ENCODE results near the gene REPS1. TPM values are rescaled to one million over a fixed set of nuclear protein-coding genes. Genes with fewer than 3 reads are reported as not detected.

Gene REPS1
- total RNA-seq, 1 experiment from 2014 or later = 65.3 TPM

- TF ChIP-seq CTCF (IDR thresholded peaks at IDR 0.05; ENCODE audit: unreplicated experiment) = no peak
- intact Hi-C loops (cut with micrococcal nuclease) = no loop called here
- Mint-ChIP-seq H3K27me3 (ENCODE audit: insufficient read depth, unreplicated experiment) (no peaks in the 10 kb centered on the region), H3K4me3 (ENCODE audit: unreplicated experiment) (no peak overlapping the region), H3K36me3 (ENCODE audit: insufficient read depth, unreplicated experiment) (no peaks in the 10 kb centered on the region), H3K9me3 (ENCODE audit: unreplicated experiment) (no peaks in the 10 kb centered on the region), H3K4me1 (ENCODE audit: insufficient read depth, unreplicated experiment) (no peaks in the 10 kb centered on the region), H3K27ac (ENCODE audit: low read depth, unreplicated experiment) (no peak overlapping the region)
- no peak for DNase-seq (ENCODE audit: unreplicated experiment)
- POLR2A ChIA-PET = no interaction called here
- CTCF ChIA-PET = interaction anchor here (0.8 to 1.3 kb wide), 2 partner anchors 17 to 213 kb away, joined by 3 to 4 read pairs; no protein-coding TSS in a partner anchor
- BruUV-seq (replicated peaks) = no TSS peak
Measured at GRCh38 chr6:139006477-139006876, 18.4 kb upstream of the REPS1 start.

GRCh38 chr6:139003751-139004150 lies 15.7 kb upstream of the REPS1 start:
- Mint-ChIP-seq H3K36me3 (ENCODE audit: insufficient read depth, unreplicated experiment) (no peaks in the 10 kb centered on the region), H3K27ac (ENCODE audit: low read depth, unreplicated experiment) (no peak overlapping the region), H3K4me3 (ENCODE audit: unreplicated experiment) (no peak overlapping the region), H3K9me3 (ENCODE audit: unreplicated experiment) (no peaks in the 10 kb centered on the region), H3K27me3 (ENCODE audit: insufficient read depth, unreplicated experiment) (no peaks in the 10 kb centered on the region), H3K4me1 (ENCODE audit: insufficient read depth, unreplicated experiment) (no peaks in the 10 kb centered on the region)
- DNase-seq (ENCODE audit: unreplicated experiment) = no peak
- TF ChIP-seq CTCF (IDR thresholded peaks at IDR 0.05; ENCODE audit: unreplicated experiment) = no peak
- ChIA-PET POLR2A (no interaction called here), CTCF (interaction anchor here (0.8 kb wide), 1 partner anchor 25 kb away, joined by 3 read pairs; no protein-coding TSS in a partner anchor)
- BruUV-seq (replicated peaks) = no TSS peak
- intact Hi-C loops (cut with micrococcal nuclease) = no loop called here

GRCh38 chr6:138999949-139000725 lies 12.1 kb upstream of the REPS1 start:
- H3K9me3 Mint-ChIP-seq (ENCODE audit: unreplicated experiment) = no peaks in the 10 kb centered on the region
- POLR2A ChIA-PET = interaction anchor here (0.6 kb wide), 1 partner anchor 111 kb away, joined by 5 read pairs; no protein-coding TSS in a partner anchor
- TF ChIP-seq CTCF (IDR thresholded peaks at IDR 0.05; ENCODE audit: unreplicated experiment) = no peak
- H3K4me3 Mint-ChIP-seq (ENCODE audit: unreplicated experiment) = no peak overlapping the region
- no peaks in the 10 kb centered on the region for H3K27me3 Mint-ChIP-seq (ENCODE audit: insufficient read depth, unreplicated experiment)
- no TSS peak for BruUV-seq (replicated peaks)
- no peak overlapping the region for H3K27ac Mint-ChIP-seq (ENCODE audit: low read depth, unreplicated experiment)
- peaks cover 5% of the 10 kb centered on the region for H3K4me1 Mint-ChIP-seq (ENCODE audit: insufficient read depth, unreplicated experiment)
- CTCF ChIA-PET = interaction anchor here (0.7 kb wide), 1 partner anchor 10 kb away, joined by 5 read pairs; no protein-coding TSS in a partner anchor
- intact Hi-C loops (cut with micrococcal nuclease) = no loop called here
- no peaks in the 10 kb centered on the region for H3K36me3 Mint-ChIP-seq (ENCODE audit: insufficient read depth, unreplicated experiment)
- peak; percentile 9 for DNase-seq (ENCODE audit: unreplicated experiment)

GRCh38 chr6:138997136-138997535 lies 9.1 kb upstream of the REPS1 start:
- no TSS peak for BruUV-seq (replicated peaks)
- DNase-seq (ENCODE audit: unreplicated experiment) = no peak
- no peak for TF ChIP-seq CTCF (IDR thresholded peaks at IDR 0.05; ENCODE audit: unreplicated experiment)
- H3K27ac Mint-ChIP-seq (ENCODE audit: low read depth, unreplicated experiment) = no peak overlapping the region
- intact Hi-C loops (cut with micrococcal nuclease) = no loop called here
- peaks cover 5% of the 10 kb centered on the region for H3K4me1 Mint-ChIP-seq (ENCODE audit: insufficient read depth, unreplicated experiment)
- H3K36me3 Mint-ChIP-seq (ENCODE audit: insufficient read depth, unreplicated experiment) = no peaks in the 10 kb centered on the region
- POLR2A ChIA-PET = interaction anchor here (1.8 kb wide), 1 partner anchor 30 kb away, joined by 7 read pairs; no protein-coding TSS in a partner anchor
- no peaks in the 10 kb centered on the region for H3K27me3 Mint-ChIP-seq (ENCODE audit: insufficient read depth, unreplicated experiment)
- no peaks in the 10 kb centered on the region for H3K9me3 Mint-ChIP-seq (ENCODE audit: unreplicated experiment)
- CTCF ChIA-PET = no interaction called here
- H3K4me3 Mint-ChIP-seq (ENCODE audit: unreplicated experiment) = no peak overlapping the region
